H1 (cell line): ENCODE results near the gene XPO1. TPM values are rescaled to one million over a fixed set of nuclear protein-coding genes. Genes with fewer than 3 reads are reported as not detected.

Experiments
- BACH1 ChIP-seq: IDR thresholded peaks from 2 replicates; pipeline ENCODE4 v1.6.1; 2012; ENCODE audit warnings: low read length, improper control_type of control experiment
- CHD2 ChIP-seq: IDR thresholded peaks from 2 replicates; pipeline ENCODE4 v1.6.1; 2012; ENCODE audit warnings: low read length, improper control_type of control experiment
- HDAC6 ChIP-seq: IDR thresholded peaks from one replicate; pipeline ENCODE4 v1.7.1; 2012; ENCODE audit warnings: low read depth, mild to moderate bottlenecking, inconsistent platforms, low read length, moderate library complexity
- KDM5A ChIP-seq: fragments of 200-600 bp; IDR thresholded peaks from 2 replicates; pipeline ENCODE4 v1.7.1; 2012; ENCODE audit warnings: mild to moderate bottlenecking, low read length, inconsistent platforms, mixed read lengths
- POLR2AphosphoS5 ChIP-seq: IDR thresholded peaks from 2 replicates; pipeline ENCODE4 v1.6.1; 2011; ENCODE audit warnings: low read depth, low read length
- POU5F1 ChIP-seq: IDR thresholded peaks from 2 replicates; pipeline ENCODE4 v1.6.1; 2011; ENCODE audit warnings: low read depth, mild to moderate bottlenecking, low read length, moderate library complexity
- RBBP5 ChIP-seq: IDR thresholded peaks from 2 replicates; pipeline ENCODE4 v1.7.1; 2012; ENCODE audit warnings: low read depth, mild to moderate bottlenecking, inconsistent platforms, low read length, moderate library complexity, borderline replicate concordance
- polyA plus RNA-seq, 7 experiments: library from polyadenylated mRNA; depleted of rRNA in 3 of 7; stranded (reverse) in 5 of 7; unstranded in 2 of 7; fragments of >200 nt in 5 of 7; fragments of 200-250 nt in 2 of 7; gene quantifications; 1 replicate in 5 of 7; 2 replicates in 1 of 7; 4 replicates in 1 of 7; pipeline versions ENCODE4 v1.2.1 to v1.2.3, GENCODE V29; 2011 to 2013; ENCODE audit warnings: missing spikeins in 2 of 7, mixed read lengths in 2 of 7
- total RNA-seq: library from RNA; stranded (reverse); fragmentation: NEBNext Ultra II Directional; extraction: Animal tissue kit (Norgen Biotek cat#: 25700); gene quantifications from 2 replicates; pipeline ENCODE4 v1.2.1, GENCODE V29; 2021
- TF ChIP-seq, protein P1 (sequence below): IDR thresholded peaks from 2 replicates; pipeline ENCODE4 v1.6.1; 2011; ENCODE audit warnings: low read length, improper control_type of control experiment

The XPO1 gene
- total and polyA plus RNA-seq, 2 of the 8 experiments (the other 6 are each of a cell fraction or from before 2014, with no cell fraction given), result 110 to 296 TPM

DNA sequence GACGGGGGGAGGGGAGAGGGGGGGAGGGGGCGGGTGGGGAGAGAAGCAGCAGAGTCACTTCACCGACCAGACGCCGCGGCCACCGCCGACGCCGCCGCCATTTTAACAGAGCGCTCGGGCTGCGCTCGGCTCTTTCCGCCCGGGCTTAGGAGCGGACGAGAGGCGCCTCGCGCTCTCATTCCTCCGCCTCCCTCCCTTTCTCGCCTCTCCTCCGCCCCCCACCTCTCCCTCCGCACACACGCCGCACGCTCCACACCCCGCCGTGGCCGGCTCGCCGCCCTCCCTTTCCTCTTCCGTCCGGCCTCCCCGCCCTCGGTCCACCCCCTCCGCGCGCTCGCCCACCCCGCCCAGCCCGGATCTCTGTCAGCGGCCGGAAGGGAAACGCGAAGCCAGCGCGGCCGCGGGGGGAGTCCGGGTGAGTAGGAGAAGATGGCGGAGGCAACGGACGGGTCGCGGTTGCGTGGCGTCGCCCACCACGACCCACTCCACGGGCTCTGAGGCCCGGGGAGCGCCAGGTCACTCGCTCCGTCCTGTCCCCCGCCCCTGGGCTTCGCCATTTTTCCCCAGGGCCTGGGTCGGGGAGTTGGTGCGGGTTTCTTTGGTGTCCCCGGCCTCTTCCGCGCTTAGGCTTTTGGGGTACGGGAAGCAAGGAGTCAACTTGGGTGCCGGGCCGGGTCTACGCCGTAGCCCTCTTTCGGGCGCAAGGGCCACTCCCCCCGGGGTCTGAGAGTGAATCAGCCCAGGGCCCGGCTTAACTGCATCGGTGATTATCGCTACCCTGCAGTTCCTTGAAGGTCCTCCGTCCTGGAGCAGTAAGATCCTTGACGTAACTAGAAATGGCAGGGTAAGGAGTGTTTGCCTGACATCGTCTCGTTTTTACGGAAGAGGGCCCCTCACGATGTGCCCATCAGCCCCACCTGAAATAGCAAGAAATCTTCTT, 66.9 kb downstream of the XPO1 start, which contains the start of gene USP34 (continued):
- TF ChIP-seq, protein P1, sequence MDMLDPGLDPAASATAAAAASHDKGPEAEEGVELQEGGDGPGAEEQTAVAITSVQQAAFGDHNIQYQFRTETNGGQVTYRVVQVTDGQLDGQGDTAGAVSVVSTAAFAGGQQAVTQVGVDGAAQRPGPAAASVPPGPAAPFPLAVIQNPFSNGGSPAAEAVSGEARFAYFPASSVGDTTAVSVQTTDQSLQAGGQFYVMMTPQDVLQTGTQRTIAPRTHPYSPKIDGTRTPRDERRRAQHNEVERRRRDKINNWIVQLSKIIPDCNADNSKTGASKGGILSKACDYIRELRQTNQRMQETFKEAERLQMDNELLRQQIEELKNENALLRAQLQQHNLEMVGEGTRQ, result no peak
- TF ChIP-seq RBBP5 (peak; percentile 57; the same call in 1 of the 2 replicates), HDAC6 (no peak), BACH1 (peak; percentile 43; the same call in 1 of the 2 replicates), KDM5A (0 out of 2 replicates have a peak, but pooled peaks have one; percentile 14), POU5F1 (no peak), POLR2AphosphoS5 (peak; percentile 88), CHD2 (no peak)
